GM21526 (cell line): ENCODE data around the gene DGCR2.
"Not testable (repeated sequence)": the region's sequence is repeated elsewhere in the genome, so short reads cannot be mapped to it uniquely, and the experiment has no call there.

ENCODE experiments used
- ATAC-seq: cut with Tn5 transposase; IDR thresholded peaks from one replicate; pipeline ENCODE4 v1.9.1; 2021; ENCODE audit warnings: moderate library complexity; ENCODE audit not compliant: unreplicated experiment, low FRiP score

The DGCR2 gene

DNA sequence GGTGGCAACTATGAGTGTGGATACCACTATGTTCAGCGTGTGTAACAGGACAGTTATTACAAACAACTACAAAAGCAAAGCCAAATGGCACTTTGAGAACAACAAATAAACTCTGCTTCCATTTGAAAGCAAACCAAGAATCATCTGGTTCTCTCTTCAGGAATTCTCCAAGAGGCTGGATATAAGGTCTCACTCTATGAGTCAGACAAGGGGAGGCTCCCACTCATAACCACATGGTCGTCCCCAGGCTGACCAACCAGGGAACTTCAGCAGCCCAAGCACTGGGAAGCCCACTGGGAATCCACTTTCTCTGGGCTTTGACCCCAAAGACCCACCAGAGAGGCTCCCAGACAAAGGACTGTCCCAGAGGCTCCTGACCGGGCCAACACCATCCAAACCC lies 35.3 kb downstream of the DGCR2 start:
- ATAC-seq = no peak

DNA sequence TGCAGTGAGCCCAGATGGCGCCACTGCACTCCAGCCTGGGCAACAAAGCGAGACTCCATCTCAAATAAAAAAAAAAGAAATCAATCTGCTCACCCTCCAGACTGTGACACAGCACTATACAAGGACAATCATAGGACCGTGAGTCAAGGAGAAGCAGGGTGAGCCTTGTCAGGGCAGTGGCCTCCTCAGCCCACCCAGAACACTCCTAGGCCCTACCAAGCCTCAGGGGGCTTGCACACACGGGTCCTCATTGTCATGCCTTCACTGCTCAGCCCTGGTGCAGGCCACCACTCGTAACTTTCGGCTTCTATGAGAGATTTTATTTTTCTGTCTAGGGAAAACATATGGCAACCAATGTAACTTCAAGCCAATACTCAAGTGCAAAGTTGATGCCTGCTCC lies 35.8 kb downstream of the DGCR2 start:
- no peak for ATAC-seq

DNA sequence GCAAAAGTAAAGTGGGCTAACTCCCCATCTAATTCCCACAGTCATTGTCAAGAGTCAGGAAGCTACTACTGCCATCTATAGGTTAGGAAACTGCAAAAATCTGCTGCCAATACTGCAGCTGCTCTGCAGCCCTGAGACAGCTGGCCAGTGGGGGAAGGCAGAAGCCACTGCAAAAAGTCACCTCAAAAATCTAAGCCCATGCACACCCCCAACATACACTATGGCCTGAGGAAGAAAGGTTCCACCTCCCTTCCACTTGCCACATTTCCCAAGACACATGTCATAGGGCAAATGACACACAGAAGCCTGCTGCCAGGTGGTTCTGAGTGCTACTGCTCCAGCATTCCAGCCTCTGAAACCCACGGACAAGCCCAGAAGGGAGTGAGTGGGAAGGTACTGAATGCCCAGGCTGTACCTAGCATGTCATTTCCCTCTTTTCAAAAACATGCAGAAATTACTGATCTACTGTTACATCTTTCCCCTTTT lies 36.9 kb downstream of the DGCR2 start:
- ATAC-seq = no peak

DNA sequence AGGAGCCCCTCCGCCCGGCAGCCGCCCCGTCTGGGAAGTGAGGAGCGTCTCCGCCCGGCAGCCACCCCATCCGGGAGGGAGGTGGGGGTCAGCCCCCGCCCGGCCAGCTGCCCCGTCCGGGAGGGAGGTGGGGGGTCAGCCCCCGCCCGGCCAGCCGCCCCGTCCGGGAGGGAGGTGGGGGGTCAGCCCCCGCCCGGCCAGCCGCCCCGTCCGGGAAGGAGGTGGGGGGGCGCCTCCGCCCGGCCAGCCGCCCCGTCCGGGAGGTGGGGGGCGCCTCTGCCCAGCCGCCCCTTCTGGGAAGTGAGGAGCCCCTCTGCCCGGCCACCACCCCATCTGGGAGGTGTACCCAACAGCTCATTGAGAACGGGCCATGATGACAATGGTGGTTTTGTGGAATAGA lies 37.6 kb downstream of the DGCR2 start:
- ATAC-seq = not testable (repeated sequence)

DNA sequence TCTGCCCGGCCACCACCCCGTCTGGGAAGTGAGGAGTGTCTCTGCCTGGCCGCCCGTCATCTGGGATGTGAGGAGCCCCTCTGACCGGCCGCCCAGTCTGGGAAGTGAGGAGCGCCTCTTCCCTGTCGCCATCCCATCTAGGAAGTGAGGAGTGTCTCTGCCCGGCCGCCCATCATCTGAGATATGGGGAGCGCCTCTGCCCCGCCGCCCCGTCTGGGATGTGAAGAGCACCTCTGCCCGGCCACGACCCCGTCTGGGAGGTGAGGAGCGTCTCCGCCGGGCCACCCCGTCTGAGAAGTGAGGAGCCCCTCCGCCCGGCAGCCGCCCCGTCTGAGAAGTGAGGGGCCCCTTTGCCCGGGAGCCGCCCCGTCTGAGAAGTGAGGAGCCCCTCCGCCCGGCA lies 38.1 kb downstream of the DGCR2 start:
- not testable (repeated sequence) for ATAC-seq

DNA sequence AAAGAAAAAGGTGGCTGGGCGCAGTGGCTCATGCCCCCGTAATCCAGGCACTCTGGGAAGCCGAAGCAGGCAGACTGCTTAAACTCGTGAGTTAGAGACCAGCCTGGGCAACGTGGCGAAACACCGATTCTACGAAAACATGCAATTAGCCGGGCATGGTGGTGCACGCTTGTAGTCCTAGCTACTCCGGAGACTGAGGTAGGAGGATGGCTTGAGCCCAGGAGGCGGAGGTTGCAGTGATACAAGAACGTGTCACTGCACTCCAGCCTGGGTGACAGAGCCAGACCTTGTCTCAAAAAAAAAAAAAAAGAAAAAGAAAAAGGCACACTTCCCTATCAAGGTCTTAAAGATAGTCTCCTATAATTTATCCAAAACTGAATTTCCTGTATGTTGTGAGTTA lies 39.4 kb downstream of the DGCR2 start:
- no peak for ATAC-seq

DNA sequence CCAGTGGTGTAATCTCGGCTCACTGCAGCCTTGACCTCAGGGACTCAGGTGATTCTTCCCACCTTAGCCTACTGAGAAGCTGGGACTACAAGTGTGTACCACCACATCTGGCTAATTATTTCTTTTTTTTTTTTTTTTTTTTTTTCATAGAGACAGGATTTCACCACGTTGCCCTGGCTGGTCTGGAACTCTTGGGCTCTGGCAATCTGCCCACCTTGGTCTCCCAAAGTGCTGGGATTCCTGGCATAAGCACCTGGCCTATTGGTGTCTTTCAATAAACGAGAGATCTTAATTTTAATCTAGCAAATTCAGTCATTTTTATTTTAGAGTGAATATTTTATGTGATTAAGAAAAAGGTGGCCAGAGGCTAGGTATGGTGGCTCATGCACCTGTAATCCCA lies 40.1 kb downstream of the DGCR2 start:
- no peak for ATAC-seq

DNA sequence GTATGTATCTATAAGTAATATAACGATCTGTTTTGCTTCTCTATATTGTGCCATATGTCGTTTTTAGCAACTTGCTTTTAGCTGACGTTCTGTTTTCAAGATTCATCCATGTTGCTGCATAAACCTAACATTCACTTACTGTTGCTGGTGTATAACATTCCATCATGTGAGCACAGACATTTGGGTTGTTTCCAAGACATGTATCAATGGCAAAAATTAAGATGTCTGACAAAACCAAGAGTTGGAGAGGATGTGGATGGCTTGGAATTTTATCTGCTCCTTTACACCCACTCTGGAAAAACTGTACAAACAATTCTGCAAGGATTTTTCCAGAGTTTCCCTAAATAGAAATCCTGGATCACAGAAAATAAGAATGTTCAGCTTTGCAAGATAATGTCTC lies 40.9 kb downstream of the DGCR2 start:
- no peak for ATAC-seq

DNA sequence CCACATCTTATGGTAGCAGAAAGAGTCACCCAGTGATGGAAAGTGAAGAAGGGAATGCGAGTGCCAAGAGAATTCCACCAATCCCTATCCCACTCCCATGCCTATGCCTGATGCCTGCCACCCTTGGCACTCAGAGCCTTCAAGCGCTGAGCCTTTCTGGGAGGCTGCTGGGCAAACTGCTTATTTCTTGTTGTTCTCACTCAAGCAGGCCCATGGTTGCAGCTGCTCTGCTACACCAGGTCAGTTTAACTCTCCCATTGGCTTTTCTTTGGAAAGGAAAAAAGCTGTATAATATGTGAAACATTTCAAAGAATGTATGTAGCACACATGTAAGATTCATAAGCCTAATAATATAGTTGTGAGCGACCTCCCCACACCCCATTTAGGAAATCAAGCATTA lies 41.4 kb downstream of the DGCR2 start:
- no peak for ATAC-seq

DNA sequence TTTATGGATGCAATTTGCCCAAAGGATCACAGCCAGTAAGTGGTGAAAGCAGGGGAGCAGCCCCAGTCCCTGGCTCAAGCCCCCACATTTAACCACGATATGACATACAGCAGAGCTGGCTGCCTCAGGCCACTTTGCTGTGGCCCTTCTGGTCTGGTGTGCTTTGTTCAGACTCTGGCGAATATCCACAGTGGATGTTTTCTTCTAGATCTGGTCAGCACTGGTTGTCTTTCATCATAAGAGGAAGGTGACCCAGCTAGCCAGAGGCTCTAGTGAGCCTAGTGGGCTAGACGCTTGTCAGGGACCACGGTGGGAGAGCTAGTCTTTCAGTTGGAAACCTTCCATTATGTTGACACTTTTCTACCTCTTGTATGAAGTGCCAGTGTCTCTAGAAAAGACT lies 42.5 kb downstream of the DGCR2 start:
- no peak for ATAC-seq

DNA sequence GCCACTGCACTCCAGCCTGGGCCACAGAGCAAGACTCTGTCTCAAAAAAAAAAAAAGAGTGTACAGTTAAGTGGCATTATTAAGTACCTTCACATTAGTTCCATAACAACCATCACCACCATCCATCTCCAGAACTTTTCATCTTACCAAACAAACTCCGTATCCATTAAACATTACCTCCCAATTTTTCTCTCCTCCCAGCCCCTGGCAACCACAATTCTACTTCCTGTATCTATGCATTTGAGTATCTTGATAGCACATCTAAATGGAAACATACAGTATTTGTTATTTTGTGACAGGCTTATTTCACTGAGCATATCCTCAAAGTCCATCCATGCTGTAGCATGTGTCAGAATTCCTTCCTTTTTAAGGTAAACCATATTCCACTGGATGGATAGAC lies 46.8 kb downstream of the DGCR2 start:
- ATAC-seq = no peak

DNA sequence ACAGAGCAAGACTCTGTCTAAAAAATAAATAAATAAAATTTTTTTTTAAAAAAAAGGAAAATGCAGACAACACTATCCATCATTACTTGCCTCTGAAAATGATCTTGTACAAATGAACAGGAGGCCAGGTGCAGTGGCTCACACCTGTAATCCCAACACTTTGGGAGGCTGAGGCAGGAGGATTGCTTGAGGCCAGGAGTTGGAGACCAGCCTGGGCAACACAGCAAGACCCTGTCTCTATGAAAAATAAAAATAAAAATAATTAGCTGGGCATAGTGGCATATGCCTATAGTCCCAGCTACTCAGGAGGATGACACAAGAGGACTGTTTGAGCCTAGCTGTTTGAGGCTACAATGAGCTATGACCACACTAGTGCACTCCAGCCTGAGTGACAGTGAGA lies 49.4 kb downstream of the DGCR2 start:
- ATAC-seq = not testable (repeated sequence)

DNA sequence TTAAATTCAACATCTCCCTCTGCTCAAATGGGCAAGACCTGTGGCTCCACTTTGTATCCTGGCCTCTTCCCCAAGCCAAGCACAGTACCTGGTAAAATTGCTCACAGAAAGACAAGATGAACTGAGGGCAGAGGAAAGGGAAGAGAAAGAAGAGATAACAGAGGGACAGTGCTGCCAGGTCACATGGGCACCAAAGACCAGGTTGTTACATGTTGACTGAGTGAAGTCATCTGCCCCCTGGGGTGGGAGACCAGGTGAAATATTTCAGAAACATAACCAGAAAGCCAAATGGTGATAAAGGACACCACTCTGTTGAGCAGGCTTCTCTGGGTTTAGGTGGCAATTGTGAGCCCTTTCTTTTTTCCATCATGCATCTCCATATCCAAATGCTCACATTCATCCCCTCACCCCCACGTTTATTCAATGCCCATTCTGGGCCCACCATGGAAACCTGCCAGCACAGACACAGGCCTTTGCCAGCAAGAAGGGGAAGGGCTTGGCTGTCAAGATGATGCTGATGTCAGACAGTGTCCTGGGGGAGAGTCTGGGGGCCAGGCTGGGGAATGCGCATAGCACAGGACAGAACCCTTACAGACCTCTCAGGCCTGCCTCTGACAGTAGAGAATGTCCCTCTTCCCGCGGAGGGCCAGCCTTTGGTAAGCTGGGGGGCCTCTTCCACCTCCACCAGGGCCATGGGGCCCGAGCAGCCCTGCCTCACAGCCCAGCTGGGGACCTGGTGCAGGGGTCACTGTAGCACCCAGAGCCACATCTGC lies 51.6 kb downstream of the DGCR2 start:
- no peak for ATAC-seq

DNA sequence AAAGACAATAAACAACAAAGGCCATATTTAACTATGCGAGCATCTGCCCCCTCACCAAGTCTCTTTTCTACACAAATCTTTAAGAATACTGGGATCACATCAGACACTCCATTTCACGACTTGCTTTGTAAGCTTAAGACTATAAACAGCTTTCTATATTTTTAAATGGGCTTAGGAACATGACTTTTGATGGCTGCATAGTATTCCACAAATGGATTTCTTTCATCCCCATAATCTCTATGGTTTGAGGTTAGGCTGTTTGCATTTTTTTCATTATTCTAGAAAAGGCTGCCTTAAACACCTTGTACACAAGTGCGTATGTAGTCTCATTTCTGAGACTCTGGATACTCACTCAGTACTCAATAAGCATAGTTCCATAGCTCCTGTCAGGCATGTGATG lies 52.8 kb downstream of the DGCR2 start:
- no peak for ATAC-seq

DNA sequence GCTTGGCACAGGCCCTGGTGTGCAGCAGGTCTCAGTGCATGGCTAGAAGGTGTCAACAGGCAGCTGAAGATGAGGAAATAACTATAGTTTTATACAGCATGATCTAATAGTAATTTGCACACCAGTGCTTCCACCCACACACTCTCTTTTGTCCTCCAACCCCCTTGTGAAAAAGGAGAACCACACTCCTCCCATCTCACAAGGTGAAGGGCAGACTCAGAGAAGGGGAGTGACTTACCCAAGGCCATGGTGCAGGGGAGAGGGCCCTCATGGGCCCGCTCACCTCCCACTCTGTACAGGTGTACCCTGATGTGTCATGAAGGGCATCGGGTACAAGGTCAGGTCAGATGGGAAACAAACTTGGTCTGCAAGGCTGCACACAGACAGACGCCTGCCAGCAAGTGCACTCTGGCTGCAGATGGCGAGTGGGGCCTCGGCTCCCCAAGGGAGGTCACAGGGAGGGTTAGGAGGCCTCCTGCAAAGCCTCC lies 53.4 kb downstream of the DGCR2 start:
- ATAC-seq = no peak

DNA sequence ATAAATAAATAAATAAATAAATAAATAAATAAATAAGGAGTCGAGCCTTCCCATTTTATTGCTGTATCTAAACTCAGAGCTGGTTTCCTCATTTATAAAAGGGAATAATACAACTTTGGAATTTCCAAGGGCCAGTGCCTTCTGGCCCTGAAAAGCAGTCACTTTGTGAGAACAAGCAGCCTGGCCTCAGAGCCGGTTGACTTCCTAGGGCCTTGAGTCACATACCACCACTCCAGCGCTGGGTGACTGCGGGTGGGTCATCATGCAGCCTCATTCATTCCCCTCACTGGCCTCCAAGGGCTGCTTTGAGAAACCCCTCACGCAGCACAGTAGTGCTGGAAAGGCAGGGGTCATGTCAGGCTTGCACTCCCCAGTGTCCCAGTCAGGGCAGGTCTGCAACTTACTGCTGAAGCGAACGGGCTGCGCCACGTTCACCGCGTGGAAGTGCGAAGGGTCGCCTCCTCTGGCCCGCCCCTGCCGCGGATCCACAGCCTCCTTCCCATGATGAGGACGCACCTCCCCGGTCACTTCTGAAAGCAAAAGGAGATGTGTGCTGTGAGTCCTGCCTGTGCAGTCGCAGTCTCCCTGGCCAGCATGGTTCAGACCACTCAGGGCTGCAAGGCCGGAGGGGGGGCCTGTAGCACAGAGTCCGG lies 54.4 kb downstream of the DGCR2 start:
- ATAC-seq = no peak

DNA sequence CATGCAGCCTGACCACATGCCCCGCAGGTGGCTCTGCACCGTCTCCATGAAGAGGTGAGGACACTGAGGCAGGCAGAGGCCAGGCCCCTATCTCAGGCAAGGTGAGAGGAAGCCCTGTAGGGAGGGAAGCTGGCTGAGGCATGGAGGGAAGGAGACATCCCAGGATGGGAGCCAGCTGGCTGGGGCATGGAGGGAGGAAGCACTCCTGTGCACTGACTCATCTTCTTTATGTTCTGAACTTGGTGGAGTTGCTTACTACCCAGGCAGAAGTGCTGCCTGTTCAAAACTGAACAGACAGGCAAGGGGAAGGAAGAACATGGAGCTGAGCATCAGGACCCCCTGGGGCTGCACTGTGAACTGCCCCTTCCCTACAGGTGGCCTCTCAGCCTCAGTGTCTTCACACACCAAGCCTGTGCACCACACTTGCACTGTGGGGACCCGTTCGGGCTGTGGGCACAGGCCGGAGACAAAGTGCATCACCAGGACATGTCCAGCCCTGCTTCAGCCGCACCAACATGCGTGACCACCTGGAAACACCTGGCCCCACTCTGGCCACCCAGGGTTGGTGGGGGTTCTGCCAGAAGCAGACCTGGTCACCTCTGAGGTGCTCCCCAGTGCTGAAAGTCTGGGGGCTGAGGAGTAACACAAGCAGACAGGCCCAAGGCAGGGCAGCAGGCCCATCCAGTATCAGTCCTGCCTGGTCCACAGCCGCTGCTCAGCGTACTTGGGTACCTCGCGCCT lies 55.5 kb downstream of the DGCR2 start:
- ATAC-seq = no peak

DNA sequence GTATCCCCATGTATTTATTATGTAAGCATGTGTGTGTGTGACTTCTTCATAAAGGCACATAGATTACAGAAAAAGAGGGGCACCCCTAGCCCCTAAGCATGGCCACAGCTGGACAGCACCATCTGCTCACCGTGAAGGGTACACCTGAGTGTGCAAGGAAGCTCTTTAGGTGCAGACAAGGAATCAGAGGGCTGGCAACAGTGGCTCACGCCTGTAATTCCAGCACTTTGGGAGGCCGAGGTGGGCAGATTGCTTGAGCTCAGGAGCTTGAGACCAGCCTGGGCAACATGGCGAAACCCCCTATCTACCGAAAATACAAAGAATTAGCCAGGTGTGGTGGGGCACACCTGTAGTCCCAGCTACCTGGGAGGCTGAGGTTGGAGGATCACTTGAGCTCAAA lies 56.3 kb downstream of the DGCR2 start:
- ATAC-seq = no peak

DNA sequence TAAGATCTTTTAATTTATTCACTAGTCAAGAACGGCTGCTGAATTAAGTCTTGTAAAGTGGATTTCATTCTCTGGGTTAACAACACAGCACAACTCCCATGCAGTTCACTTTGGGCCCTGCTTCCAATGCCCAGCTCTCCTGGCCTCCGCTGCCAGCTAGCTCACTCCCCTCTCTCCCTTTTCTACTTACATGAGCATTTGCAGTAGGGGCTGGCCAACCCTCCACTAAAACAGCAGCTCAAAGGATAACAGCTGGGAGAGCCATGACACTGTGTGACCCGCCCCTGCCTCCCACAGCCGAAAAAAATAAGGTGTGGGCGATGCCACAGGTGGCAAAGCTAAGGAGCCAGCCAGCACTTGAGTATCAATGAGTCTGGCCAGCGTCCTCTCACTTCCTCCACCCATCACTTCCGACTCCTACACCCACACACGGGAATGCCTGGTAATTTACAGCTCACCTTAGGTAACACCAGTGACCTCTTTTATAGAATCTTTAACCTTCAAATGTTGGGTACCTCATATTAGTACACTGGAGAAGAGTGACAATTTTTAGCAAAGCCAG lies 56.8 kb downstream of the DGCR2 start:
- no peak for ATAC-seq

DNA sequence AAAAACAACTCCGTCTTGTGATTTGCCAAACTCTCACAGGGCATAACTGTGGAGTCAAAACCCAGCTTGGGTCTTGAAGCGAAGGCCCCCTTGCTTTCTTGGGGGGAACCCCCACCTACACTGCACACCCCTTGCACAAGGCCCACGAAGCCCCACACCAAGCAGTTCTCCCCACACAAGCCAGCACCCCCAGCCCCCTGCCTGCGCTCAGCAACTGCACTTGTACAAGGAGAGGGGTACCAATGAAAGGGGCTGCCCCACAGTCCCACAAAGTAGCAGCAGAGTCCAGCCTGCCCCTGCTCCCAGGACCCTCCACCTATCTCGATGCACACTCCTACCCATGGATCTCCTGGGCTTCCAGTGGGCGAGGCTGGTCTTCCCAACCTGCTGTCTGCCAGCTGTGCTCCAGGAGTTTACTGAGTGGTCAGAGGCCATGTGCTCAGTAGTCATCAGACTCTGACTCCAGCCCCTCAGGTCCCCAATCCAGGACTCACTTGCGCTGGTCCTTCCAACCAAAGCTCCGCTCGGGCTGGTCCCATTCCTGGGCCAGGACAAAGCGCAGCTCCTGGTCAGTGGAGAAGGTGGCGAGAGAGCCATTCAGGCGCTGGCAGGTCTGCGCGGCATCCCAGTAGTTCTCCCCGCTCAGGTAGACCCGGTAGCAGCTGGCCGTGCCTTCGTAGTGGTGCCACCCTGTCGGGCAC lies 57.7 kb downstream of the DGCR2 start:
- no peak for ATAC-seq
